NCI-H1694 treated with DMSO at 0.1 percent for 48 hours (cell line): ENCODE data around the gene SLC24A4.

Experiments
- DNase-seq: peaks from one replicate; lab custom pipeline; 2025; lab: John Stamatoyannopoulos, UW

The SLC24A4 gene

DNA sequence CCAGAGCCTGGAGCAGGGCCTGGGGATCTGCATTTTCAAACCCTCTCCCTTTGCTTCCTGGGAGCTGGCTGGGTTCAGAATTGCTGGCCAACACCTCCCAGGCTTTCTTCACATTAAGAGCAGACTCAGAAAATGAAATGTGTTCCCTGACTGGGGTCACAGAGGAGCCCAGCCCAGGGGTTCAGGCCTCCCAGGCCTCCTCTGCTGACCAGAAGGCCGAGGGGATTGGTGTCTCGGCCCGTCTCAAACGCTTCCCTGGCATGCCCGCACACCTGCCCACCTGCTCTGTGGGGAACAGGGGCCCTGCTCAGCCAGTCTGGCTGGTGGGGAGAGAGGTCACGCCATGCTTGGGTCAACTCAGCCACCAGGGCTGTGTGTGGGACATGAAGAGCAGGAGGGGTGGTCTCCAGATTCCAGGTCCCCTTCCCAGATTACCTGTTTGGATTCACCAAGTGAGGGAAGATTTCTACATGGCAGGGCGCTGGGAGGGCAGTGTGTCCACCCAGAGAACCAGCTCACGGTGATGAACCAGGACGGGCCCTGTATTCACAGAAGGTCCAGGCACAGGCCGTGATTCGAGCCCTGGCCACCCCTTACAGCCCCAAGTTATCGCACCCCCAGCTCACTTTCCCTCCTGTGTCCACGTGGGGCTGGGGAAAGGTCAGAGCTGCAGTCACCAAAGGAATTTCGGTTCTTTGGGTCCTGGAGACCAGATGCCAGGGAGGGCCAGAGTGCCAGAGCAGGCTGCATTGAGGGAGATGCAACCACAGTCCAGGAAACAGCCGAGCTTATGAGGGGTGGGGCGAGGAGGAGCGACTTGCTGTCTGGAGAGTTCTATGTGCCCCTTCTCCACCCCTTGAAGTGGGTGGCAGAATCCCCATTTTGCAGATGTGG lies 135.4 kb downstream of the SLC24A4 start:
- DNase-seq: no peak

- DNase-seq: no peak
Measured at GRCh38 chr14:92459030-92459949, 136.3 kb downstream of the SLC24A4 start.

DNA sequence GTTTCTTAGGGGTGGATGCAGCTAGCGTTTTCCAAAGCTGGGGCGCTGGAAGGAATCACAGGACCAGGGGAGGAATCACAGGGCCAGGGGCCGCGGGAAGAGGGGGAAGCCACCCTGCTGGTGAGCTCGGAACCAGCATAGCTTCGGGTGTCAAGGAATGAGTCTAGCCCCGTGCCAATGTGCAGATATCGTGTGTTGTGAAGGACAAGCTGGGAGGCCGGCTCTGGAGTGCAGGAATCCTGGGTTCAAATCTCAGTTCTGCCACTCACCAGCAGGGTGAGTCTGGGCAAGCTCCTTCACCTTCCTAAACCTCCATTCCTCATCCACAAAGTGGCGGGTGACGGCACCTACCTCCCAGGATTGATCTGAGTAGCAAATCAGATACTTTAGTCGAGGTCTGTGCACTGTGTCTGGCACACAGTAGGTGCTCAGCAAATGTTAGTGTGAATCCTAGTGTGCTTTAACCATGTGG lies 137.0 kb downstream of the SLC24A4 start:
- no peak for DNase-seq

DNA sequence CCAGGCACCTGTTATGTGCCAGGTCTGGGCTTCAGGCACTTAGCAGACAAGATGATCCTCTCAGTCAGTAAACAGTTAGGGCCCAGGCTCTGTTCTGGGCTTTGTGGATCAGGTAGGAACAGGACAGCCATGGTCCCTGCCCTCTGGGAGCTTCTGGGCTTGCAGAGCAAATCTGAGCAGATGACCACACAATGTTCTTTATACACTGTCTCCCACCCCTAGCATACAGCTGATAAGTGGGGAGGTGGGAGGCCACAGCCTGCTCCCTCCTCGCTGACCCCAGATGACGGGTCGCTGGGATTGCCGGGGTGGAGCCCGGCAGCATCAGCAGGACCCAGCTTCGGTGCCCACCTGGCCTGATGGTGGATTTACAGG lies 137.6 kb downstream of the SLC24A4 start:
- DNase-seq: no peak

DNA sequence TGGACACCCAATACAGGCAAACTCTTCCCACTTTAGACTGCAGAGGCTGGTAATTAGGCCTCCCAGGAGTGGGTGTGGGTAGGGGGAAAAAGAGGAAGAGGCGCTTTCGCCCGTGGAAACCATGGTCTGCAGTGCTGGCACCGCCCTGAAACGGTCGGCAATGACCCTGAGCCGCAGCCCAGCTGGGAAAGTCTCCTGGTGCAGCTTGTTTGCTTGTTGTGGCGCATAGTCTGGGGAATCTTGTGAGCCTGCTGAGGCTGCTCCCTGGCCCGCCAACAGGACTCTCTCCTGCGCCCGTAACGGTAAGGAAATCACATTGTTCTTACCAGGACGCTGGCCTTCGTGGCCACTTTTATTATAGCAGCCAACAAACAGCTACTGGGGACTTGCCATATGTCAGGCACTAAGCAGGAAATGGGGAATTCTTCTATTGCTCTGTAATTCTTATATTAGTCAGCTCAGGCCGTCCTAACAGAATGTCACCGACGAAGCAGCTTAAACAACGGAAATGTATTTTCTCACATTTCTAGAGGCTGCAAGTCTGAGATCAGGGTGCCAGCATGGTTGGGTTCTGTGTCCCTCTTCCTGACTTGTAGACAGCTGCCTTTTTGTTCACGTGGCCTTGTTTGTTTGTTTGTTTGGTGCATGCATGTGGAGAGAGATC lies 138.1 kb downstream of the SLC24A4 start:
- no peak for DNase-seq

GRCh38 chr14:92461891-92462290 lies 138.9 kb downstream of the SLC24A4 start:
- no peak for DNase-seq

DNA sequence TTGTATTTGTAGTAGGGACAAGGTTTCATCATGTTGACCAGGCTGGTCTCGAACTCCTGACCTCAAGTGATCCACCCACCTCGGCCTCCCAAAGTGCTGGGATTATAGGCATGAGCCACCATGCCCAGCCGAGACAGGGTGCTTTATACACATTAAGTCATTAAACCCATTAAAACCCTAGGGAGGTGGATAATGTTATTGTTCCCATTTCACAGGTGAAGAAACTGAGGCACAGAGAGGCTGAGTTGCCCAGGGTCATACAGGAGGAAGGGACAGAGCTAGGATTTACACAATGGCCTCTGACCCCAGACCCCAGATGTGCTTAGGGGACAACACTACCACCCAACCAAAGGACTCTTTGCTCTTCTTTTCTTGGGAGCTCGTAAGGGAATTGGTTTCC lies 139.6 kb downstream of the SLC24A4 start:
- no peak for DNase-seq

GRCh38 chr14:92463141-92463540 lies 140.2 kb downstream of the SLC24A4 start:
- no peak for DNase-seq

DNA sequence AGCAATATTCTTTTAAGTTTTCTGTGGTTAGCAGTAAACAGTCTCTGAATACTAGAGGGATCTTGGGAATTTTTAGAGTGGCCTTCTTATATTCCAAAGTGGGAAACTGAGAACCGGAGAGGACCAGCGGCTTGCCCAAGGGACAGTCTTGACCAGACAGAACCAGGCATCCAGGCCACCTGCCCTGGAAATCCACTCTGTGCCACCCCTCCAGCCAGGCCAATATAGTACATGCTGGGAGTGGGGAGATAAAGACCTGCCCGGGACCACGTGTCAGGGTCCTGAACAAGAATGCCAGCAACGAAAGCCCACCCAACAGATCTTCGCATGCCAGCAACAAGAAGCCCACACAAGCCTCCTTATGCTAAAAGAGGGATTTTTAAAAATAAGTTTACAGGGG lies 141.2 kb downstream of the SLC24A4 start:
- DNase-seq: no peak

DNA sequence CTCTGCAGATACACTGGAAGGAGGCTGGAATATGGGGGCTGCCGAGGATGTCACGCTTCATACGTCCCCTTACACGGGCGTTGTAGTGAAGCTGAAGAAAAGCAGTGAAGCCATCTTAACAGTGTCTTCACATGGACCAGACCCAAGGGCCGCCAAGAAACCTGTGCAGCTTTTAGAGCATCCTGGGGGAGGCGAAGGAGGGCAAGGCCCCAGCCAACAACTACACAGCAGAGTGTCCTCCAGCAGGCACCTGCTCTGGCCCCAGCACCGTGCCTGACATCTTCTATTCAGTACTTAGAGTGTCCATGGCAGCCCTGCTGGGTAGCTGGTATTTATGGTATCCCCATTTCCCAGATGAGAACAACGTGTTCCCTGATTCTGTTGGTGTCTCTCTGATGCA lies 141.8 kb downstream of the SLC24A4 start:
- DNase-seq: no peak

GRCh38 chr14:92465353-92466055 lies 142.5 kb downstream of the SLC24A4 start:
- no peak for DNase-seq

DNA sequence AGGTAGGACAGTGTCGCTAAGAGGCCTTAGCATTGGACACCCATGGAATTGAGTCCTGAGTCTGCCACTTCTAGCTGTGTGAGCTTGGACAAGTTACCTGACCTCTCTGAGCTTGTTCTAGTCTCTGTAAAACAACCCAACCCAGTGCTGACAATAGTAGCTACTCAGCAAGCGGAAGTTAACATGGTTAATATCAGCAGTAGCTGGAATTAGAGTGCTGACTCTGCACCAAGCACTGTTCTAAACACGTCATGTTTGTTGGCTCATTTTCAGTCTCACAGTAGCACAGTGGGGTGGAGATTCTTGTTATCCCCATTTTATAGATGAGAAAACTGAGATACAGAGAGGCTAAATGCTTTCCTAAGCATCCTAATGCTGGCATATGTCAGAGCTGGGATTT lies 143.1 kb downstream of the SLC24A4 start:
- no peak for DNase-seq

DNA sequence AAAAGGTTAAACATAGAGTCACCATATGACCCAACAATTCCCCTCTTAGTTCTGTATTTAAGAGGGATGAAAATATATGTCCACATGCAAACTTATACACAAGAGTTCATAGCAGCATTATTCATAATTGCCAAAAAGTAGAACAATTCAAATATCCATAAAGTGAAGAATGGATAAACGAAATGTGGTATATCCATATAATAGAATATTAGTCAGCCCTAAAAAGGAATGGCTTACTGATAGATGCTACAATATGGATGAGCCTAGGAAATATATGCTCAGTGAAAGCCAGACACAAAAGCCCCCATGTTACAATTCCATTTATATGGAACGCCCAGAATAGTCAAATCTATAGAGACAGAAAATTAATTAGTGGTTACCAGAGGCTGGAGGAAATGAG lies 146.6 kb downstream of the SLC24A4 start:
- DNase-seq: no peak

- no peak for DNase-seq
Measured at GRCh38 chr14:92470215-92470614, 147.2 kb downstream of the SLC24A4 start.

DNA sequence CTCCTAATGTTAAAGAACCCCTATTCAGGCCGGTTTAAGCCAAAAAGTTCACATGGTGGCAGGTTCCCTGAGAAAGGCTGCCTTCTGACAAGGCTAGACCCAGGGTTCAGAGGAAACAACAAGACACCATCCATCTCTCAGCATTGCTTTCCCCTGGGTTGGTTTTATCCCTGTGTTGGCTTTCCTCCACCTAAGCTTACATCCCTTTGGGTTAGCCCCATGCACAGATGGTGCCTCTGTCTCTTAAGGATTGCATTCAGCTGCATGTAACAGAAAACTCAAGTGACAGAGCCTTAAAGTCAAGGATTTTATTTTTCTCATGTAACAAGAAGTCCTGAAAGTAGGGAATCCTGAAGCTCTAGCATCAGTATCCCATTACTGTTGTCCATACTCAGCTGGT lies 147.8 kb downstream of the SLC24A4 start:
- DNase-seq: no peak

DNA sequence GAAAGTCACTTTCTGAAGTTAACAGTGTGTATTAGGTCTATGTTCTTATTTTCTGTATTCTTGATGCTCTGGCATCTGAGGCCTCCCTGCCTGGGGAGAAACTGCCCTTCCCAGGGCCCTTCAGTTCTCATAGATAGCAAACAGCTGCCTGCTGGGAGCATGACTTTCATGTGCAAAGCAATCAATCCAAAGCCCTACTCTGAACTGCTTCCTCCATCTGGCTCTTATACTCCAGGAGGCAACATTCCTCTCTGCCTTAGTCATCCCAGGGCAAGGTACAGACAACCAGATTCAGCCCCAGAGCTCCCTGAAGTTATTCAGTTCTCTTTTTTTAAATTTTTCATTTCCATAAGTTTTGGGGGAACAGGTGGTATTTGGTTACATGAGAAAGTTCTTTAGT lies 149.0 kb downstream of the SLC24A4 start:
- DNase-seq: peak; percentile 15

- DNase-seq: no peak
Measured at GRCh38 chr14:92472860-92473259, 149.9 kb downstream of the SLC24A4 start.

- DNase-seq: no peak
Measured at GRCh38 chr14:92473261-92473968, 150.4 kb downstream of the SLC24A4 start.

- DNase-seq: no peak
Measured at GRCh38 chr14:92473969-92474535, 151.1 kb downstream of the SLC24A4 start.

DNA sequence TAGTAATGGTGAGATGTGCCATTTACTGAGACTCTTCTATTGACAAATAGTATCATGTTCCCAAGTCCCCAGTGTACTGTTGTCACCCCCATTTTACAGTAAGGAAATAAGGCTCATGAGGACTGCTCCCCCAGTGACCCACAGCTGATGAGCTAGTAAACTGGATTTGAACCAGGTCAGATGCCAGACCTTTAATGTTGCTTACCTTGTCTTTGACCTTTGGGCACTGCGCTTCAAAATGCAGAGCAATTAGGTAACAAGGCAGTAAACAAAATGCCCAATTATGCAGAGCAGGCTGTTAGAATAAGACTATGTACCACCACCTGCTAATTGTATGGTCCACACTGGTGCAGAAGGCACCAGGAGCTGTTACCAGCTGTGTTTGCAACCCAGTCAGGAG lies 152.1 kb downstream of the SLC24A4 start:
- no peak for DNase-seq
